Parathyroid adenoma (tissue), 2 donors: Measurements from ENCODE around the gene FAIM2.

ENCODE experiments used
- H2AFZ ChIP-seq: fragments of 300-600 bp; sonication (generic); one replicate; pipeline ENCODE4 v1.7.0; 2017; ENCODE audit warnings: antibody characterized with exemption, mild to moderate bottlenecking
- H3K27ac ChIP-seq: fragments of 300-600 bp; sonication (generic); one replicate; pipeline ENCODE4 v1.7.0; 2017
- H3K27me3 ChIP-seq: fragments of 300-600 bp; sonication (generic); one replicate; pipeline ENCODE4 v1.7.0; 2017; ENCODE audit warnings: low read length; ENCODE audit not compliant: control insufficient read depth, insufficient read depth
- H3K36me3 ChIP-seq: fragments of 300-600 bp; sonication (generic); one replicate; pipeline ENCODE4 v1.7.0; 2017; ENCODE audit warnings: low read length; ENCODE audit not compliant: control insufficient read depth, insufficient read depth
- H3K4me1 ChIP-seq: fragments of 300-600 bp; sonication (generic); one replicate; pipeline ENCODE4 v1.7.0; 2017; ENCODE audit warnings: control low read depth
- H3K4me2 ChIP-seq: fragments of 300-600 bp; sonication (generic); one replicate; pipeline ENCODE4 v1.7.0; 2017; ENCODE audit warnings: low read length
- H3K4me3 ChIP-seq: fragments of 300-600 bp; sonication (generic); one replicate; pipeline ENCODE4 v1.7.0; 2017; ENCODE audit warnings: low read depth, low read length
- H3K79me2 ChIP-seq: fragments of 300-600 bp; sonication (generic); one replicate; pipeline ENCODE4 v1.7.0; 2017; ENCODE audit warnings: control low read depth
- H3K9ac ChIP-seq: fragments of 300-600 bp; sonication (generic); one replicate; pipeline ENCODE4 v1.7.0; 2017; ENCODE audit warnings: mild to moderate bottlenecking
- H3K9me3 ChIP-seq: fragments of 300-600 bp; sonication (generic); one replicate; pipeline ENCODE4 v1.7.0; 2017; ENCODE audit warnings: low read length; ENCODE audit not compliant: control insufficient read depth
- TF ChIP-seq, protein P1 (sequence below): fragments of 300-600 bp; sonication (generic); IDR thresholded peaks from one replicate; pipeline ENCODE4 v1.7.0; 2017; ENCODE audit warnings: antibody characterized with exemption, mild to moderate bottlenecking
- donor health status: primary hyperparathyroidism.

FAIM2 gene

DNA sequence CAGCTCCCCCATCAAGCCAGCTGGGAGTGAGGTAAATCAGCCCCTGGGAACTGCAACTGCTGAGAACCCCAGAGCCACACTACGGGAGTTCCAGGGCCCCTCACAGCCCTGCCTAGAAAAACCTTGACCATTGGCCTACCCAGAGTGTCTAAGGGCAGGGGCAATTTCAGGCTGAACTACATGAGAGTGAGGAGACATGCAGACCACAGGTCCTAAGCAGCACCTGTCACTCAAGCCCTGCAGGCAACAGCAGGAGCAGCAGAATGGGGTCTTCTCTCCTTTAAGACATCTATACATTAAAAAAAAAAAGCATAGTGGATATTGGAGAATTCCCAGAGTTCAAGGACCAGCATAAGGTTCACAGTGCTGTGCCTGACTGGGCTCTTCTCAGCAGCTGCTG is 80.3 kb downstream of the FAIM2 start:
- no peak overlapping the region for H3K27ac ChIP-seq
- H3K36me3 ChIP-seq = no peaks in the 10 kb centered on the region
- no peak overlapping the region for H2AFZ ChIP-seq
- no peaks in the 10 kb centered on the region for H3K9me3 ChIP-seq
- TF ChIP-seq, protein P1, sequence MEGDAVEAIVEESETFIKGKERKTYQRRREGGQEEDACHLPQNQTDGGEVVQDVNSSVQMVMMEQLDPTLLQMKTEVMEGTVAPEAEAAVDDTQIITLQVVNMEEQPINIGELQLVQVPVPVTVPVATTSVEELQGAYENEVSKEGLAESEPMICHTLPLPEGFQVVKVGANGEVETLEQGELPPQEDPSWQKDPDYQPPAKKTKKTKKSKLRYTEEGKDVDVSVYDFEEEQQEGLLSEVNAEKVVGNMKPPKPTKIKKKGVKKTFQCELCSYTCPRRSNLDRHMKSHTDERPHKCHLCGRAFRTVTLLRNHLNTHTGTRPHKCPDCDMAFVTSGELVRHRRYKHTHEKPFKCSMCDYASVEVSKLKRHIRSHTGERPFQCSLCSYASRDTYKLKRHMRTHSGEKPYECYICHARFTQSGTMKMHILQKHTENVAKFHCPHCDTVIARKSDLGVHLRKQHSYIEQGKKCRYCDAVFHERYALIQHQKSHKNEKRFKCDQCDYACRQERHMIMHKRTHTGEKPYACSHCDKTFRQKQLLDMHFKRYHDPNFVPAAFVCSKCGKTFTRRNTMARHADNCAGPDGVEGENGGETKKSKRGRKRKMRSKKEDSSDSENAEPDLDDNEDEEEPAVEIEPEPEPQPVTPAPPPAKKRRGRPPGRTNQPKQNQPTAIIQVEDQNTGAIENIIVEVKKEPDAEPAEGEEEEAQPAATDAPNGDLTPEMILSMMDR = no peak
- peaks cover 60% of the 10 kb centered on the region for H3K79me2 ChIP-seq
- H3K27me3 ChIP-seq = no peaks in the 10 kb centered on the region
- H3K4me2 ChIP-seq = no peak overlapping the region
- no peak overlapping the region for H3K4me3 ChIP-seq
- peaks cover 8% of the 10 kb centered on the region for H3K4me1 ChIP-seq
- H3K9ac ChIP-seq = no peak overlapping the region

- H3K9ac ChIP-seq = no peak overlapping the region
- peaks cover 7% of the 10 kb centered on the region for H3K4me1 ChIP-seq
- TF ChIP-seq, protein P1 = no peak
- no peaks in the 10 kb centered on the region for H3K36me3 ChIP-seq
- no peaks in the 10 kb centered on the region for H3K27me3 ChIP-seq
- H3K79me2 ChIP-seq = peaks cover 52% of the 10 kb centered on the region
- H3K4me2 ChIP-seq = no peak overlapping the region
- no peak overlapping the region for H3K4me3 ChIP-seq
- no peaks in the 10 kb centered on the region for H3K9me3 ChIP-seq
- no peak overlapping the region for H2AFZ ChIP-seq
- no peak overlapping the region for H3K27ac ChIP-seq
Observed at GRCh38 chr12:49821373-49822287, 82.1 kb downstream of the FAIM2 start.

GRCh38 chr12:49819786-49820185 is 83.9 kb downstream of the FAIM2 start:
- Histone ChIP-seq H3K79me2 (peaks cover 35% of the 10 kb centered on the region), H3K36me3 (no peaks in the 10 kb centered on the region), H3K4me1 (peaks cover 4% of the 10 kb centered on the region), H2AFZ (no peak overlapping the region), H3K9me3 (no peaks in the 10 kb centered on the region), H3K4me2 (no peak overlapping the region), H3K27me3 (no peaks in the 10 kb centered on the region), H3K4me3 (no peak overlapping the region), H3K27ac (no peak overlapping the region), H3K9ac (no peak overlapping the region)
- TF ChIP-seq, protein P1 = no peak

DNA sequence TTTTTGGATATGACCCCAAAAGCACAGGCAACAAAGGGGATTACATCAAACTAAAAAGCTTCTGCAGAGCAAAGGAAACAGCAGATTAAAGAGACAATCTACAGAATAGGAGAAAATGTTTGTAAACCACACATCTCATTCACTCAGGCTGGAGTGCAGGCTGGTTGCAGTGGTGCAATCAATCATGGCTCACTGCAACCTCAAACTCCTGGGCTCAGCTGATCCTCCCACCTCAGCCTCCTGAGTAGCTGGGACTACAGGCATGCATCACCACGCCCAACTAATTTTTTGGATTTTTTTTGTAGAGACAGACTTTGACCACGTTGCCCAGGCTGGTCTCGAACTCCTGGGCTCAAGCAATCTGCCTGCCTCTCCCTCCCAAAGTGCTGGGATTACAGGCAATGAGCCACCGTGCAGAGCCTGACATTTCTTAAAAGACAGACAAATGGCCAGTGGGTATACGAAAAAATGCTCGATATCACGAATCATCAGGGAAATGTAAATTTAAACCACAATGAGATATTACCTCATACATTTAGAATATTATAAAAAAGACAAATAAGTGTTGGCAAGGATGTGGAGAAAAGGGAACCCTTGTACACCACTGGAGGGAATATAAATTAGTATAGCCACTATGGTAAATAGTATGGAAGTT is 85.3 kb downstream of the FAIM2 start:
- no peak overlapping the region for H3K9ac ChIP-seq
- no peaks in the 10 kb centered on the region for H3K36me3 ChIP-seq
- TF ChIP-seq, protein P1 = no peak
- no peaks in the 10 kb centered on the region for H3K27me3 ChIP-seq
- no peak overlapping the region for H2AFZ ChIP-seq
- no peaks in the 10 kb centered on the region for H3K9me3 ChIP-seq
- H3K4me2 ChIP-seq = no peak overlapping the region
- peaks cover 4% of the 10 kb centered on the region for H3K4me1 ChIP-seq
- H3K79me2 ChIP-seq = peaks cover 25% of the 10 kb centered on the region
- H3K4me3 ChIP-seq = no peak overlapping the region
- H3K27ac ChIP-seq = no peak overlapping the region
